H1 (cell line): Measurements from ENCODE around the gene BACE2. TPM values are rescaled to one million over a fixed set of nuclear protein-coding genes. Genes with fewer than 3 reads are reported as not detected.

Experiments used
- CTCF ChIA-PET: fragments of 300-600 bp; sonication (Branson Sonifier 250); formaldehyde crosslinking; loops from one replicate; lab custom pipeline; 2021; ENCODE audit not compliant: partially characterized antibody; lab: Charles Lee
- POLR2A ChIA-PET: fragments of 300-600 bp; sonication (Branson Sonifier 250); formaldehyde crosslinking; loops from one replicate; lab custom pipeline; 2021; ENCODE audit warnings: inconsistent platforms; ENCODE audit not compliant: partially characterized antibody; lab: Charles Lee
- DNase-seq, 2 experiments: peaks; one replicate each; pipeline versions ENCODE4 v3.0.0 to v3.0.0-alpha.2; 2010 to 2022; ENCODE audit warnings: low spot score in 2 of 2, low read depth in 1 of 2, mixed read lengths in 1 of 2
- FAIRE-seq: peaks from 2 replicates; lab custom pipeline; 2011; peaks lifted over from hg19 to GRCh38; lab: Jason Lieb, UNC
- H2AFZ ChIP-seq: 2 replicates; pipeline ENCODE4 v1.8.1; 2012; ENCODE audit warnings: low read length, inconsistent platforms
- H2AK5ac ChIP-seq: 2 replicates; pipeline ENCODE4 v1.6.1; 2013; ENCODE audit warnings: low read depth, low read length
- H2BK120ac ChIP-seq: replicated peaks from 2 replicates; pipeline ENCODE3; 2013; ENCODE audit warnings: low read depth, low read length, inconsistent platforms
- H2BK12ac ChIP-seq: 2 replicates; pipeline ENCODE4 v1.6.1; 2013; ENCODE audit warnings: low read depth, low read length
- H2BK15ac ChIP-seq: 2 replicates; pipeline ENCODE4 v1.6.1; 2013; ENCODE audit warnings: low read length
- H2BK20ac ChIP-seq: 2 replicates; pipeline ENCODE4 v1.6.1; 2013; ENCODE audit warnings: low read length
- H2BK5ac ChIP-seq: 2 replicates; pipeline ENCODE4 v1.6.1; 2013; ENCODE audit warnings: low read depth, low read length
- H3K14ac ChIP-seq: 2 replicates; pipeline ENCODE4 v1.6.1; 2013; ENCODE audit warnings: inconsistent platforms; ENCODE audit not compliant: insufficient read length
- H3K18ac ChIP-seq: 2 replicates; pipeline ENCODE4 v1.6.1; 2013; ENCODE audit warnings: low read length; ENCODE audit errors: extremely low read depth
- H3K23ac ChIP-seq: 2 replicates; pipeline ENCODE4 v1.6.1; 2013; ENCODE audit warnings: inconsistent platforms; ENCODE audit not compliant: insufficient read length
- H3K23me2 ChIP-seq: 2 replicates; pipeline ENCODE4 v1.6.1; 2013; ENCODE audit warnings: low read depth, low read length
- H3K27ac ChIP-seq: 2 replicates; pipeline ENCODE4 v1.6.1; 2011; ENCODE audit warnings: low read depth, low read length, inconsistent platforms
- H3K27me3 ChIP-seq, 4 experiments: replicated peaks in 1 of 4; 1 replicate in 1 of 4; 2 replicates in 3 of 4; pipeline versions ENCODE4 v1.6.1 to v1.8.1; 2011 to 2013; ENCODE audit warnings: low read length in 3 of 4, mild to moderate bottlenecking in 3 of 4, inconsistent platforms in 2 of 4, mixed read lengths in 2 of 4, moderate library complexity in 1 of 4; ENCODE audit not compliant: control insufficient read depth in 3 of 4, insufficient read depth in 3 of 4; ENCODE audit errors: extremely low read depth in 1 of 4
- H3K36me3 ChIP-seq, 4 experiments: 2 replicates each; pipeline versions ENCODE4 v1.6.1 to v1.8.1; 2011 to 2013; ENCODE audit warnings: mild to moderate bottlenecking in 4 of 4, low read length in 3 of 4, moderate library complexity in 2 of 4, control low read depth in 1 of 4, inconsistent platforms in 1 of 4; ENCODE audit not compliant: insufficient read depth in 4 of 4, control insufficient read depth in 2 of 4
- H3K4ac ChIP-seq: replicated peaks from 2 replicates; pipeline ENCODE3; 2013; ENCODE audit warnings: low read length, low read depth, mixed read lengths, inconsistent platforms; ENCODE audit not compliant: insufficient read length
- H3K4me1 ChIP-seq, 4 experiments: replicated peaks in 1 of 4; 1 replicate in 1 of 4; 2 replicates in 3 of 4; pipeline versions ENCODE4 v1.6.1 to v1.8.1; 2011 to 2013; ENCODE audit warnings: low read length in 3 of 4, inconsistent platforms in 2 of 4, mixed read lengths in 1 of 4; ENCODE audit not compliant: insufficient read depth in 4 of 4, control insufficient read depth in 3 of 4
- H3K4me2 ChIP-seq, 2 experiments: 2 replicates each; pipeline versions ENCODE4 v1.6.1 to v1.8.1; 2011 to 2013; ENCODE audit warnings: low read depth in 2 of 2, low read length in 2 of 2, control low read depth in 1 of 2, inconsistent platforms in 1 of 2, mild to moderate bottlenecking in 1 of 2; ENCODE audit not compliant: insufficient read depth in 1 of 2
- H3K4me3 ChIP-seq, 4 experiments: fragments of 200-600, 300-600 bp in 1 of 4; sonication (generic), shearing (Covaris generic), sonication (Bioruptor Twin) in 1 of 4; 2 replicates each; pipeline versions ENCODE4 v1.5.1 to v1.8.1; 2011 to 2016; ENCODE audit warnings: low read length in 4 of 4, low read depth in 3 of 4, control low read depth in 2 of 4, inconsistent platforms in 2 of 4, mild to moderate bottlenecking in 2 of 4, mixed read lengths in 1 of 4, moderate library complexity in 1 of 4; ENCODE audit not compliant: insufficient read depth in 2 of 4; ENCODE audit errors: extremely low read depth in 1 of 4
- H3K56ac ChIP-seq: replicated peaks from 2 replicates; pipeline ENCODE3; 2013; ENCODE audit warnings: low read depth, mild to moderate bottlenecking, mixed read lengths, low read length, inconsistent platforms; ENCODE audit not compliant: insufficient read length
- H3K79me1 ChIP-seq: 2 replicates; pipeline ENCODE4 v1.6.1; 2013; ENCODE audit warnings: low read depth, low read length, control low read depth
- H3K79me2 ChIP-seq, 2 experiments: 2 replicates each; pipeline versions ENCODE4 v1.6.1 to v1.8.1; 2012 to 2013; ENCODE audit warnings: low read length in 2 of 2, mild to moderate bottlenecking in 2 of 2, inconsistent platforms in 1 of 2; ENCODE audit not compliant: insufficient read depth in 2 of 2, control insufficient read depth in 1 of 2
- H3K9ac ChIP-seq, 4 experiments: replicated peaks in 1 of 4; 1 replicate in 1 of 4; 2 replicates in 3 of 4; pipeline versions ENCODE4 v1.6.1 to v1.8.1; 2011 to 2013; ENCODE audit warnings: low read depth in 3 of 4, low read length in 3 of 4, control low read depth in 2 of 4, mild to moderate bottlenecking in 2 of 4, moderate library complexity in 2 of 4, inconsistent platforms in 1 of 4; ENCODE audit errors: extremely low read depth in 1 of 4
- H3K9me3 ChIP-seq, 2 experiments: 2 replicates each; pipeline versions ENCODE4 v1.6.1 to v1.8.1; 2012 to 2013; ENCODE audit warnings: mild to moderate bottlenecking in 2 of 2, moderate library complexity in 2 of 2, control low read depth in 1 of 2, inconsistent platforms in 1 of 2, low read depth in 1 of 2, low read length in 1 of 2, mixed read lengths in 1 of 2; ENCODE audit not compliant: insufficient read depth in 2 of 2
- H4K20me1 ChIP-seq, 2 experiments: replicated peaks in 1 of 2; 2 replicates each; pipeline versions ENCODE3 to v1.8.1; 2011 to 2013; ENCODE audit warnings: inconsistent platforms in 2 of 2, low read length in 2 of 2, mild to moderate bottlenecking in 1 of 2; ENCODE audit not compliant: insufficient read depth in 2 of 2, control insufficient read depth in 1 of 2
- H4K5ac ChIP-seq: 2 replicates; pipeline ENCODE4 v1.6.1; 2013; ENCODE audit warnings: low read length, low read depth, mixed read lengths, inconsistent platforms; ENCODE audit not compliant: insufficient read length
- H4K8ac ChIP-seq: 2 replicates; pipeline ENCODE4 v1.8.0; 2013; ENCODE audit warnings: mild to moderate bottlenecking, moderate library complexity, low read length, inconsistent platforms; ENCODE audit not compliant: insufficient read depth; ENCODE audit errors: extremely low read depth
- H4K91ac ChIP-seq: replicated peaks from 2 replicates; pipeline ENCODE3; 2013; ENCODE audit warnings: low read length, mixed read lengths, inconsistent platforms; ENCODE audit not compliant: insufficient read length
- BACH1 ChIP-seq: IDR thresholded peaks from 2 replicates; pipeline ENCODE4 v1.6.1; 2012; ENCODE audit warnings: low read length, improper control_type of control experiment
- CTBP2 ChIP-seq: IDR thresholded peaks from 2 replicates; pipeline ENCODE4 v1.7.0; 2011; ENCODE audit warnings: borderline replicate concordance, mild to moderate bottlenecking, moderate library complexity, mixed read lengths, low read length; ENCODE audit not compliant: insufficient read depth, insufficient read length
- EGR1 ChIP-seq: IDR thresholded peaks from 2 replicates; pipeline ENCODE4 v1.6.1; 2011; ENCODE audit warnings: low read depth, low read length, borderline replicate concordance
- FOSL1 ChIP-seq: IDR thresholded peaks from 2 replicates; pipeline ENCODE4 v1.6.1; 2011; ENCODE audit warnings: mild to moderate bottlenecking, low read depth, low read length, moderate library complexity; ENCODE audit not compliant: insufficient read depth
- JUN ChIP-seq: IDR thresholded peaks from 2 replicates; pipeline ENCODE4 v1.6.1; 2011; ENCODE audit warnings: low read depth, mild to moderate bottlenecking, improper control_type of control experiment, low read length
- JUND ChIP-seq: IDR thresholded peaks from 2 replicates; pipeline ENCODE4 v1.6.1; 2011; ENCODE audit warnings: mild to moderate bottlenecking, improper control_type of control experiment, low read length
- RFX5 ChIP-seq: IDR thresholded peaks from 2 replicates; pipeline ENCODE4 v1.6.1; 2011; ENCODE audit warnings: low read depth, low read length, improper control_type of control experiment, borderline replicate concordance
- SIN3A ChIP-seq, 2 experiments: IDR thresholded peaks in 1 of 2; conservative IDR thresholded peaks in 1 of 2; 2 replicates each; pipeline ENCODE4 v1.6.1; 2011 to 2012; ENCODE audit warnings: low read length in 2 of 2, improper control_type of control experiment in 1 of 2, low read depth in 1 of 2, mild to moderate bottlenecking in 1 of 2
- SP1 ChIP-seq: IDR thresholded peaks from 2 replicates; pipeline ENCODE4 v1.6.1; 2011; ENCODE audit warnings: low read depth, low read length
- WGBS, 2 experiments: shearing (Covaris generic) in 1 of 2; methylation state at CpG; one replicate each; pipeline versions ENCODE4 v1.1.6 to v1.1.7; 2013 to 2015; ENCODE audit warnings: low lambda C conversion rate in 2 of 2, mixed read lengths in 2 of 2, inconsistent platforms in 1 of 2, low coverage in 1 of 2, missing lambda C conversion rate in 1 of 2; ENCODE audit not compliant: insufficient replicate concordance in 2 of 2, insufficient coverage in 1 of 2, insufficient read length in 1 of 2; ENCODE audit errors: extremely low coverage in 1 of 2, missing lambda C conversion rate in 1 of 2; 5-methylcytosine and 5-hydroxymethylcytosine counted together
- polyA plus RNA-seq, 7 experiments: library from polyadenylated mRNA; depleted of rRNA in 3 of 7; stranded (reverse) in 5 of 7; unstranded in 2 of 7; fragments of >200 nt in 5 of 7; fragments of 200-250 nt in 2 of 7; gene quantifications; 1 replicate in 5 of 7; 2 replicates in 1 of 7; 4 replicates in 1 of 7; pipeline versions ENCODE4 v1.2.1 to v1.2.3, GENCODE V29; 2011 to 2013; ENCODE audit warnings: missing spikeins in 2 of 7, mixed read lengths in 2 of 7
- total RNA-seq: library from RNA; stranded (reverse); fragmentation: NEBNext Ultra II Directional; extraction: Animal tissue kit (Norgen Biotek cat#: 25700); gene quantifications from 2 replicates; pipeline ENCODE4 v1.2.1, GENCODE V29; 2021
- TF ChIP-seq, protein P1 (sequence below): IDR thresholded peaks from 2 replicates; pipeline ENCODE4 v1.6.1; 2012; ENCODE audit warnings: low read length, inconsistent platforms
- TF ChIP-seq, protein P2 (sequence below): IDR thresholded peaks from 2 replicates; pipeline ENCODE4 v1.6.1; 2011; ENCODE audit warnings: low read length, improper control_type of control experiment

The BACE2 gene
- total and polyA plus RNA-seq, 2 of the 8 experiments (the other 6 are each of a cell fraction or from before 2014, with no cell fraction given), result 8.1 to 10.9 TPM

GRCh38 chr21:41148798-41149197 lies 19.2 kb upstream of the BACE2 start:
- FAIRE-seq (no peak), DNase-seq (no peak)
- Histone ChIP-seq H3K36me3 (no peaks in the 10 kb centered on the region; a peak in 1 of 8 replicates), H2BK20ac (no peak overlapping the region), H4K8ac (no peak overlapping the region), H4K20me1 (peaks cover 0 to 9% of the 10 kb centered on the region in 2 experiments), H3K4me2 (no peak overlapping the region), H3K79me2 (no peaks in the 10 kb centered on the region), H4K91ac (no peak overlapping the region), H3K27ac (no peak overlapping the region), H3K18ac (no peak overlapping the region), H3K14ac (no peak overlapping the region), H3K9ac (no peak overlapping the region), H3K27me3 (peaks cover 0 to 10% (median 0%) of the 10 kb centered on the region in 4 experiments; a peak in 2 of 7 replicates), H2BK15ac (no peak overlapping the region), H4K5ac (no peak overlapping the region), H2BK120ac (no peak overlapping the region), H3K4ac (no peak overlapping the region), H3K56ac (no peak overlapping the region), H3K9me3 (no peaks in the 10 kb centered on the region), H3K4me3 (no peak overlapping the region), H2BK5ac (no peak overlapping the region), H3K23ac (no peak overlapping the region), H3K79me1 (no peaks in the 10 kb centered on the region), H3K4me1 (peaks cover 0 to 5% (median 0%) of the 10 kb centered on the region in 4 experiments; a peak in 2 of 7 replicates), H2AK5ac (no peak overlapping the region), H2BK12ac (no peak overlapping the region), H3K23me2 (peaks cover 5% of the 10 kb centered on the region; the same call in 1 of the 2 replicates), H2AFZ (no peak overlapping the region)
- WGBS, 2 experiments, result 92% methylated on average over 11 of the region's 11 CpGs; no CpG with 5 or more reads in 1 of the 2 experiments
- POLR2A ChIA-PET, result no interaction called here
- CTCF ChIA-PET, result interaction anchor here (0.6 to 3.4 kb wide), 6 partner anchors 15 to 78 kb away, joined by 3 to 11 read pairs (median 6); no protein-coding TSS in a partner anchor
- TF ChIP-seq CTBP2, result no peak
- no peak for TF ChIP-seq EGR1
- no peak for TF ChIP-seq FOSL1
- TF ChIP-seq JUN, result no peak
- no peak for TF ChIP-seq SP1
- TF ChIP-seq BACH1, result no peak
- TF ChIP-seq, protein P1, sequence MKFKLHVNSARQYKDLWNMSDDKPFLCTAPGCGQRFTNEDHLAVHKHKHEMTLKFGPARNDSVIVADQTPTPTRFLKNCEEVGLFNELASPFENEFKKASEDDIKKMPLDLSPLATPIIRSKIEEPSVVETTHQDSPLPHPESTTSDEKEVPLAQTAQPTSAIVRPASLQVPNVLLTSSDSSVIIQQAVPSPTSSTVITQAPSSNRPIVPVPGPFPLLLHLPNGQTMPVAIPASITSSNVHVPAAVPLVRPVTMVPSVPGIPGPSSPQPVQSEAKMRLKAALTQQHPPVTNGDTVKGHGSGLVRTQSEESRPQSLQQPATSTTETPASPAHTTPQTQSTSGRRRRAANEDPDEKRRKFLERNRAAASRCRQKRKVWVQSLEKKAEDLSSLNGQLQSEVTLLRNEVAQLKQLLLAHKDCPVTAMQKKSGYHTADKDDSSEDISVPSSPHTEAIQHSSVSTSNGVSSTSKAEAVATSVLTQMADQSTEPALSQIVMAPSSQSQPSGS, result no peak
- TF ChIP-seq RFX5, result no peak
- TF ChIP-seq, protein P2, sequence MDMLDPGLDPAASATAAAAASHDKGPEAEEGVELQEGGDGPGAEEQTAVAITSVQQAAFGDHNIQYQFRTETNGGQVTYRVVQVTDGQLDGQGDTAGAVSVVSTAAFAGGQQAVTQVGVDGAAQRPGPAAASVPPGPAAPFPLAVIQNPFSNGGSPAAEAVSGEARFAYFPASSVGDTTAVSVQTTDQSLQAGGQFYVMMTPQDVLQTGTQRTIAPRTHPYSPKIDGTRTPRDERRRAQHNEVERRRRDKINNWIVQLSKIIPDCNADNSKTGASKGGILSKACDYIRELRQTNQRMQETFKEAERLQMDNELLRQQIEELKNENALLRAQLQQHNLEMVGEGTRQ, result no peak
- TF ChIP-seq SIN3A (conservative IDR thresholded peaks at IDR 0.05 in 1 of 2, IDR thresholded peaks at IDR 0.05 in 1 of 2; ENCODE audit: low read depth in 1 of 2, low read length in 2 of 2), result no peak
- TF ChIP-seq JUND, result no peak
